GM23248 (cell line): ENCODE data around the gene ZBTB42.

ENCODE experiments used
- EZH2 ChIP-seq: fragments of 200-600 bp; sonication (generic); IDR thresholded peaks from 2 replicates; pipeline ENCODE4 v1.6.1; 2018; ENCODE audit warnings: antibody characterized with exemption, mild to moderate bottlenecking; ENCODE audit not compliant: insufficient read depth, poor library complexity, severe bottlenecking
- EZH2phosphoT487 ChIP-seq: fragments of 200-600 bp; sonication (generic); IDR thresholded peaks from 2 replicates; pipeline ENCODE4 v1.6.1; 2018; ENCODE audit warnings: antibody characterized with exemption, moderate library complexity, mild to moderate bottlenecking, low read depth; ENCODE audit not compliant: insufficient read depth

GRCh38 chr14:104755621-104756020 is 45.3 kb upstream of the ZBTB42 start:
- no peak for TF ChIP-seq EZH2
- TF ChIP-seq EZH2phosphoT487: no peak
